ENCODE measurements around the gene PUM1. TPM values are rescaled to one million over a fixed set of nuclear protein-coding genes. Genes with fewer than 3 reads are reported as not detected.

Gene PUM1
- total and polyA plus RNA-seq, 2 donors (not counting 3 experiments of a cell fraction or from before 2014, with no cell fraction given): 94.7 to 124 TPM

- ChIA-PET CTCF (no interaction called here), POLR2A (no interaction called here)
- H3K9me1 ChIP-seq (replicated peaks; ENCODE audit: control insufficient read depth, extremely low read depth, insufficient read depth, low read length): no peaks in the 10 kb centered on the region
- H4K20me1 ChIP-seq (replicated peaks; ENCODE audit: control insufficient read depth, extremely low read depth, insufficient read depth, low read length): peaks cover 15% of the 10 kb centered on the region
- no TSS peak for BruUV-seq (replicated peaks)
- H3K27ac ChIP-seq (ENCODE audit: insufficient read depth, low read depth, low read length): no peak overlapping the region
- no peak overlapping the region for H3K4me2 ChIP-seq (ENCODE audit: insufficient read depth, low read length)
- no peaks in the 10 kb centered on the region for H3K9me3 ChIP-seq (replicated peaks; ENCODE audit: control insufficient read depth, insufficient read depth, low read length)
- H3K9ac ChIP-seq (replicated peaks; ENCODE audit: extremely low read depth, insufficient read depth, low read length): no peak overlapping the region
- peaks cover 10% of the 10 kb centered on the region for H3K4me1 ChIP-seq (ENCODE audit: control insufficient read depth, extremely low read depth, insufficient read depth, low read length)
- H3K36me3 ChIP-seq (ENCODE audit: control insufficient read depth in 2 of 2, extremely low read depth in 1 of 2, insufficient read depth in 2 of 2, low read length in 2 of 2): peaks cover 2 to 8% of the 10 kb centered on the region in 2 experiments
- H3K4me3 ChIP-seq (replicated peaks in 1 of 3; ENCODE audit: insufficient read depth in 1 of 3, low read depth in 1 of 3, low read length in 3 of 3): no peak overlapping the region
- H3K27me3 ChIP-seq (ENCODE audit: control insufficient read depth in 2 of 2, insufficient read depth in 2 of 2, low read length in 2 of 2): no peaks in the 10 kb centered on the region
- TF ChIP-seq EZH2 (IDR thresholded peaks at IDR 0.05; ENCODE audit: borderline replicate concordance, low read depth, low read length, severe bottlenecking) (no peak), POLR2A (IDR thresholded peaks at IDR 0.05; ENCODE audit: low read depth, low read length) (no peak), GATA2 (IDR thresholded peaks at IDR 0.05; ENCODE audit: insufficient read depth, insufficient read length, low read depth, low read length) (no peak), CTCF (IDR thresholded peaks at IDR 0.05; ENCODE audit: extremely low read depth in 1 of 2, insufficient read depth in 1 of 2, low read depth in 1 of 2, low read length in 2 of 2) (no peak), FOS (IDR thresholded peaks at IDR 0.05; ENCODE audit: borderline replicate concordance, insufficient read depth, low read length) (no peak), MYC (IDR thresholded peaks at IDR 0.05; ENCODE audit: low read depth, low read length) (no peak), MAX (IDR thresholded peaks at IDR 0.05; ENCODE audit: insufficient read depth, insufficient read length) (no peak), JUN (IDR thresholded peaks at IDR 0.05; ENCODE audit: borderline replicate concordance, insufficient read depth, insufficient read length, low read depth) (no peak), POLR2AphosphoS5 (IDR thresholded peaks at IDR 0.05; ENCODE audit: insufficient read depth, low read depth, low read length) (no peak)
- intact Hi-C loops (cut with micrococcal nuclease): no loop called here
- FAIRE-seq (no peak), DNase-seq (ENCODE audit: low read depth, low spot score) (no peak)
- H3K79me2 ChIP-seq (ENCODE audit: control insufficient read depth, insufficient read depth, low read length): peaks cover 96% of the 10 kb centered on the region
- no peak overlapping the region for H2AFZ ChIP-seq (ENCODE audit: low read depth, low read length)
- dilution Hi-C loops (cut with MboI; ENCODE audit: extremely low pct_ligation_motif_present, low sequenced_read_pairs): no loop called here
Observed at GRCh38 chr1:31042656-31043055, 22.9 kb downstream of the PUM1 start.
